HK-2 (cell line): Measurements from ENCODE around the gene OR10A6.

ENCODE experiments used
- DNase-seq: peaks from one replicate; pipeline ENCODE4 v3.0.0-alpha.2; 2018; ENCODE audit not compliant: unreplicated experiment

OR10A6 gene

GRCh38 chr11:7910286-7910788 lies 20.7 kb downstream of the OR10A6 start:
- no peak for DNase-seq

DNA sequence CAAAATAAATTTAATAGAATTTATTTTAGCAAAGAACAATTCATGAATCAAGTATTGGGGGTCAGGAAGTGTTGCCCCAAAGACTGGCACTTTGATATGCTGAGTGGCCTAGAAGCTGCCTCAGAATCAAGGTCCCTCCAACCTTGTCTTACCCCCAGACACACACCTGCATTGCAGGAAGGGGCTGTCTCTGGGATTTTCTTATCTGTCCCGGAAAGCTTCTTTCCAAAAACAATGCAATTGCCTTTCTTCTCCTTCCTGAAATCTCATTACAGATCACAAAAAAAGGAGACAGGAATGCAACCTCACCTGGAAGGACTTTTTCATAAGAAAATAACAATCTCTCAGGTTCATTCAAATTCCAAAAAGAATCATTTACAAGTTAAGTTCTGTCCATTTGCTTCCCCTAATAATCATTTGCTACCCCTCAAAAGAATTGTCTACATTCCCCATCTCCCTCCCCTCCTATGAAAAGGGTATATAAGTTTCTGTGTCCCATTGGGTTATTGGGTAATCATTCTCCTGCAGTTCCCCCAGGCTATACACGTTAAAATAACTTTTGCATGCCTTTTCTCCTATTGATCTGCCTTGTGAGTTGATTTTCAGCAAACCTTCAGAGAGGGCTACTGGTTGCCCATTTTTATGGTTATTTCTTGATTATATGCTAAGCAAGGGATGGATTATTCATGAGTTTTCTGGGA lies 21.3 kb downstream of the OR10A6 start:
- DNase-seq = no peak

DNA sequence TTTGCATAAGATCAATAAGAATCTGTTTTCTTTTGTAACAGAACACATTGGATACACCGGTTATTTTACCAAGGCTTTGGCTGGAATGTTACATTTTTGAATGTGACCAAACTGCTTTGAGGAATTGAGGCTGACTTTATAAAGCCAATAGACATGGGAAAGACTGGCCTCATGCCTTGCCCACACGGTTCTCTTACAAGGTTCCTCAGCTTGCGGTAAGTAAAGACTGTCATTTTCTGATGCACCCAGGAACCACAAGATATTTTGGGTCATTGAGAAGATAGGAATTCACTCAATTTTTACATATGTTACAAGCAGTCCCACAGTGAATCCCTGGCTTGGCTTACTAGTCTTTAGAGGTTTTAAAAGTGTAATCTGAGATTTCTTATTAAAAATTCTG lies 23.9 kb downstream of the OR10A6 start:
- DNase-seq = no peak

DNA sequence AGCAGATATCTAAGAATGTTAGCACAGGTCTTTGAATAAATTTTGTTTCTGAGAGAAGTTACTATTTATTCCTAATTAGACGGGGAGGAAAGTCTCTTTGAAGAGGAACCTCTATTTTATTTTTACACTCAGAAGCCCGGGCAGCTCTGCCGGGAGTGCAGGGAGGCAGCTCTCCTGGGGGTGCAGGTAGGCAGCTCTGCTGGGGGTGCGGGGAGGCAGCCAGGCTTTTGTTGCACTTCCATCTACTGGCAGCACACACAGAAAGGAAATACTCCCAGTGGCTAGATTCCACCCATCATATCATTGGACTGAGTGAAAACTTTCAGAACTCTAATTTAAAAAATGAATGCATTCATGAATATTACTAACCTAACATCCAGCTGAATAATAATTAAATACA lies 24.6 kb downstream of the OR10A6 start:
- DNase-seq = no peak

- no peak for DNase-seq
Measured at GRCh38 chr11:7905961-7906429, 25.1 kb downstream of the OR10A6 start.

DNA sequence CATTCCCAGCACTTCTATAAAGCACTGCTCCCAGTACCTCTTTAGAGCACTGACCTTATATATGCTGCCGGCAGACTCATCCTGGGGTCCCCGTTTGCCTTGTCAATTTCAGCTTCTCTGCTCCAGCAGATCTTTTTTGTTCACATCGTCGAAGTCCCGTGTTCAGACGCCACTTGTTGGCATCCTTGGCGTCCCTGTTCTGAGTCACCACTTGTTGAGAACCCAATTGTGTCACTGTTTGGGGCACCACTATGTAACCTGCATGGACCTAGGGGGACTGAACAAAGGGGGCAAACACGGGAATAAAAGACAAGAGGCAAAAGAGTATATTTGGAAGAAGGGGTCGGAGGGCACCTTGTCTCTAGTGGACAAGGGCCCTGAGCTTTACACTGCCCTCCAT lies 25.5 kb downstream of the OR10A6 start:
- DNase-seq = no peak

DNA sequence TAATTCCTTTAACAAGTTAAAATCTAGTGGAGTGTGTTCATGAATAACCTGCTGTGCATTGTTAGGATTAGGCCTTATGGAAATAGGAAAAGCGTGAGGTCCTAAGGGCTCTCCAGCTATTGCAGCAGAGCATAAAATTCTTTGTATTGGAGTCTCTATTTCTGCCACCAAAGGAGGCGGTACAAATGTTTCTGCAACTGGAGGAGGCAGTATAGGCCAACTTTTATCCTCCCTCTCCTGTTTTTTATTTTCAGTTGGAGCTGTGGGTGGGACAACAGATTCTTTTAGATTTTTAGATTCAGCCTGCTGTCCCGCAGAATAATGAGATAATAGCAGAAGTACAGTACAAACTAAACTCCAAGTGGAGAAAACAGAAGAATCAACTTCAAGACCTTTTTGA lies 26.2 kb downstream of the OR10A6 start:
- DNase-seq = no peak

DNA sequence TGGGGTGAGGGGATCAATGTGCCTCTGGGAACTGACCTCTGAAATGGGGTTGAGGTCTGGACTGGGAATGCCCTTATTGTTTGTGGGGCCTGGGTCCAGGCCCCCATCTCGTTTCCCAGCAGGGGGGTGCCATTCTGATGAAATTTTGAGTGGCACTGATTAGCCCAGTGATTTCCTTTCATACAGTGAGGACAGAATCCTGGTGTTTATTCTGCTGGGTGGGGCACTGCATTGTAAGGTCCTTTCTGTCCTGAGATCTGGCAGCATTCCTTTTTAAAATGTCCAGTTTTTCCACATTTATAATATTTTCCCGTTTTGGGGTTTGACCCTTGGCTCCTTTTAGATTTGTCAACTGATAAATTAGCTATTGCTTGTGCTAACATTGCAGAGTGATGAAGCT lies 27.1 kb downstream of the OR10A6 start:
- no peak for DNase-seq

- no peak for DNase-seq
Measured at GRCh38 chr11:7901319-7901854, 29.7 kb downstream of the OR10A6 start.

DNA sequence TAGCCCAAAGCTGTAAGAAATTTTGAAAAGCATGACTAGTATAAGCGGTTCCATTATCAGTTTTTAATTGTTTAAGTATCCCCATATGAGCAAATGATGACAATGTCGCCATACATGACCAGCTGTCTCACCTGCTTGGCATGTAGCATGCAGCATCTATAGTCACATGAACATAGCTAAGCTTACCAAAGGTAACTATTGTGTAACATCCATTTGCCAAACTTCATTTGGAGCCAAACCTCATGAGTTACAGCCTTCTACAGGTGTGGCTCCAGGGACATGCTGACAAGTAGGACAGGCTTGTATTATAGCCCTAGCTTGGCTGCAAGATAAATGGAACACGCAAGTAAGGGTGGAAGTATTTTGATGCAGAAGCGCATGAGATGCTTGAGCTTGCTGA lies 30.4 kb downstream of the OR10A6 start:
- no peak for DNase-seq

DNA sequence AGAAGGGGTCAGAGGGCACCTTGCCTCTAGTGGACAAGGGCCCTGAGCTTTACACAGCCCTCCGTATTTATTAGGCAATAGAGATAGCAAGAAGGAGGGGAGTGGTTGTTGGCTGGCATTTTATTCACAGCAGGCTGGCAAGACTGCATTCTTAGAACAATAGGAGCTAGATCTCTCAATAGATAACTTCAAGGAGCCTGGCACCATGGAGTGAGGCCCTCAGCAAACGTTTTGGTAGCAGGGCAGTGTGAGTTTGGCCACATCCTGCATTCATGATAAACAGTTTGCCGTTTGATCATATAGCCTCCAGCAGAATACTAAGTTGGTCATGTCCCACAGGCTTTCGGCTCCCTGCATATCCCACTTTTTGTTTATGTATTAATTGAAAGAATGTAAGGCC lies 31.6 kb downstream of the OR10A6 start:
- DNase-seq = no peak

DNA sequence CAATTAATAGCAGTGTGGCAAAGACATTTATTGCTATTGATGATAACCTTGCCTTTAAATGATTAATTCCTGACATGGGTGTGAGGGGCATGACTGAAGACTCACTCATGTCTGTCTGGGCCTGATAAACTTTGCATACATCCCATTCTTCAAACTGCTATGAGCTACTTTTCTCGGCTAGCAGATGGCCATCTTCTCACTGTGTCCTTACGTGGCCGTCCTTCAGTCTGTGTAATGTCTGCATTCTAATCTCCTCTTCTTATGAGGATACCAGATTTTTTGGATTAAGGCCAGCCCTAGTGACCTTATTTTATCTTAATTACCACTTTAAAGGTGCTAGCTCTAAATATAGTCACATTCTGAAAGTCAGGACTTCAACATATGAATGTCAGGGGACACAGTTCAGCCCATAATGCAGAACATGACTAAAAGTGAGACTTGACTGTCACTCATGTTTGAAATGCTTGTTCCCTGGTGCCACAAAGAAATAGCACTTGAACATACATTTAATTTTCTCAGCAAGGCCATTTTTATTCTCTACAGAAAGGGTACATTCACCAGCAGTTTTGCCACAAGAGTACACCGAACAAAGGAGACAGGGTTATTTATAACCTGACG lies 32.3 kb downstream of the OR10A6 start:
- DNase-seq = no peak

DNA sequence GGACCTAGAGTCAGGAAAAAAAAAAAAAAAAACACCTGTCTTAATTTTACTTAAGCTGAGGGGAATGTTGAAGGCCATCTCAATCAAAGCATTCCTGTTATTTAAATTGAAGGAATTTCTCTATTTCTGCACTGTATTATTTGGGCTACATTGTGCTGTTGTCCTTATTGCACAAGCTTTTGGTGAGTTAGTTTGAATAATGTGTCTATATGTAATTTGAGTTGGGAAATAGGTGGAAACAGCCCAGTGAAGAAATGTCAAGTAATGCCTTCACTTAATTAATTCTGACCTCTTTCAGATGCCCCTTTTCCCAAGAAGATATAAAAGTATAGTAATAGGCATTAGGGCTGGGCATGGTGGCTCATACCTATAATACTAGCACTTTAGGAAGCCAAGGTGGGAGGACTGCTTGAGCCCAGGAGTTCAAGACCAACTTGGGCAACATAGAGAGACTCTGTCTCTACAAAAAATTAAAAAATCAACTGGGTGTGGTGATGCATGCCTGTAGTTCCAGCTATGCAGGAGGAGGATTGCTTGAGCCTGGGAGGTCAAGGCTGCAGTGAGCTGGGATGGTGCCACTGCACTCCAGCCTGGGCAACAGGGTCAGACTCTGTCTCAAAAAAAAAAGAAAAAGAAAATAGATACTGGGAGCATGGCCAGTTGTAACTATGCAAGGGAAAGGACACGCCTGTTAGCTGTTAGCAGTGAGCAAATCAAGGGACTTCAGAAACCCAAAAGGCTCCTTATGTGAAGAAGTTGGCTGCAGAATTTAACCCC lies 34.9 kb downstream of the OR10A6 start:
- DNase-seq = no peak

- no peak for DNase-seq
Measured at GRCh38 chr11:7894251-7894650, 36.8 kb downstream of the OR10A6 start.

GRCh38 chr11:7893796-7894195 lies 37.3 kb downstream of the OR10A6 start:
- no peak for DNase-seq

DNA sequence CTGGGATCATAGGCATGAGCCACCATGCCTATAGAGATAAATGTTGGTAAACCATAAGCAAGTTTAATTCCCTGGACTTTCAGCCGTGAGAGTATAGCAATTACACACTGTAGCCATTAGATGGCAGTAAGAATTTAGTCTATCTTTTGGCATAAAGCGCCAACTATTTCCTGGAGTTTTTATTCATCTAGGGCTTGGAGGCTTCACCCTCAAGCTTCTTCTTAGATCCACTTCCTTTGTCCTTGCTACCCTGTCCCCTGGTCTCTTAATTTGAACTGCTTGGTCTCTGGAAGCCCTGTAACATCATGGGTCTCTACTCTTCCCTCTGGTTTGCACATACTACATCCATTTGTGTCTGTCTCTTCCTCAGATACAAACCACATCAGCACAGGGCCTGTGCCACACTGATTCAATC lies 38.2 kb downstream of the OR10A6 start:
- no peak for DNase-seq

GRCh38 chr11:7892059-7892699 lies 38.9 kb downstream of the OR10A6 start:
- no peak for DNase-seq

- no peak for DNase-seq
Measured at GRCh38 chr11:7890417-7891172, 40.5 kb downstream of the OR10A6 start.

DNA sequence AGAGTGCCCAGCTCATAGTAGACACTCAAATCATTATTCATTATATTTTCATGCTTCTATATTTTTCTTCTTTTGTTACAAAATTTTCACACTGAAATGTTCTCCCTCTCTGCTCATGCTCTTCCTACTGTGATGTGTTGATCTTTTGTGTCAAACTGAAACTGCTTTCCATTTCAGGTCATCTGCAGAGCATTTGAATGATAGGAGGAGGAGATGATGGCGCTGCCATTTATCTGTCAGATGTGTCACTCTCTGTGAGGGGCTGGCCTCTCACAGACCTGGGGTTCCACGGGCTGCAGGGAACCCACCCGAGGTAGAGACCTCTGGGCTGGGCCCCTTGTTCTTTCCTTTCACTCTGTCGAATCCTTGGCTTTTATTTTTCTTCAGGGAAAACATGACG lies 41.1 kb downstream of the OR10A6 start:
- no peak for DNase-seq

GRCh38 chr11:7882860-7883259 lies 48.2 kb downstream of the OR10A6 start:
- DNase-seq = no peak
